Coronary artery (tissue), 2 donors: ENCODE results near the gene ZDHHC11B.
"Not testable (repeated sequence)": the region's sequence is repeated elsewhere in the genome, so short reads cannot be mapped to it uniquely, and the experiment has no call there.

ENCODE experiments used
- DNase-seq: peaks from one replicate; pipeline ENCODE4 v3.0.0-alpha.2; 2017; ENCODE audit warnings: low spot score
- H3K27ac ChIP-seq, 2 donors: fragments of 200-600 bp; sonication (generic); one replicate each; pipeline ENCODE4 v1.5.1; 2016 to 2019
- H3K4me3 ChIP-seq: fragments of 200-600 bp; sonication (generic); 2 replicates; pipeline ENCODE4 v1.5.1; 2016; ENCODE audit warnings: mild to moderate bottlenecking, moderate library complexity
- CTCF ChIP-seq: fragments of 200-600 bp; sonication (generic); IDR thresholded peaks from one replicate; pipeline ENCODE4 v1.5.1; 2019; ENCODE audit warnings: antibody characterized with exemption

The ZDHHC11B gene

GRCh38 chr5:769485-770145, 14.9 kb downstream of the ZDHHC11B start:
- not testable (repeated sequence) for DNase-seq, H3K27ac ChIP-seq, H3K4me3 ChIP-seq

- peak; percentile 66 for DNase-seq
- no peak for TF ChIP-seq CTCF
- no peak overlapping the region for H3K27ac ChIP-seq
Measured at GRCh38 chr5:766666-767431, 17.7 kb downstream of the ZDHHC11B start.

GRCh38 chr5:765948-766631, 18.4 kb downstream of the ZDHHC11B start:
- no peak for TF ChIP-seq CTCF
- Histone ChIP-seq H3K4me3 (no peak overlapping the region), H3K27ac (no peak overlapping the region)
- DNase-seq, result peak; percentile 74

More at GRCh38 chr5:766666-767431, 17.7 kb downstream of the ZDHHC11B start:
- no peak overlapping the region for H3K4me3 ChIP-seq

GRCh38 chr5:763998-764781, 20.3 kb downstream of the ZDHHC11B start:
- no peak overlapping the region for H3K4me3 ChIP-seq
- DNase-seq, result peak; percentile 69
- no peak overlapping the region for H3K27ac ChIP-seq
- no peak for TF ChIP-seq CTCF

GRCh38 chr5:763397-763796, 21.1 kb downstream of the ZDHHC11B start:
- H3K27ac ChIP-seq, result no peak overlapping the region
- H3K4me3 ChIP-seq, result no peak overlapping the region
- no peak for DNase-seq
- TF ChIP-seq CTCF, result no peak

GRCh38 chr5:762996-763395, 21.5 kb downstream of the ZDHHC11B start:
- H3K27ac ChIP-seq, H3K4me3 ChIP-seq, DNase-seq: not testable (repeated sequence)

- Histone ChIP-seq H3K27ac (no peak overlapping the region), H3K4me3 (no peak overlapping the region)
- no peak for TF ChIP-seq CTCF
- DNase-seq, result peak; percentile 76
Measured at GRCh38 chr5:761854-762710, 22.4 kb downstream of the ZDHHC11B start.
